H1 (cell line): ENCODE results near the gene CAPG. TPM values are rescaled to one million over a fixed set of nuclear protein-coding genes. Genes with fewer than 3 reads are reported as not detected.

Source experiments
- CTCF ChIA-PET: fragments of 300-600 bp; sonication (Branson Sonifier 250); formaldehyde crosslinking; loops from one replicate; lab custom pipeline; 2021; ENCODE audit not compliant: partially characterized antibody; lab: Charles Lee
- POLR2A ChIA-PET: fragments of 300-600 bp; sonication (Branson Sonifier 250); formaldehyde crosslinking; loops from one replicate; lab custom pipeline; 2021; ENCODE audit warnings: inconsistent platforms; ENCODE audit not compliant: partially characterized antibody; lab: Charles Lee
- DNase-seq, 2 experiments: peaks; one replicate each; pipeline versions ENCODE4 v3.0.0 to v3.0.0-alpha.2; 2010 to 2022; ENCODE audit warnings: low spot score in 2 of 2, low read depth in 1 of 2, mixed read lengths in 1 of 2
- FAIRE-seq: peaks from 2 replicates; lab custom pipeline; 2011; peaks lifted over from hg19 to GRCh38; lab: Jason Lieb, UNC
- H2AFZ ChIP-seq: 2 replicates; pipeline ENCODE4 v1.8.1; 2012; ENCODE audit warnings: low read length, inconsistent platforms
- H2AK5ac ChIP-seq: 2 replicates; pipeline ENCODE4 v1.6.1; 2013; ENCODE audit warnings: low read depth, low read length
- H2BK120ac ChIP-seq: replicated peaks from 2 replicates; pipeline ENCODE3; 2013; ENCODE audit warnings: low read depth, low read length, inconsistent platforms
- H2BK12ac ChIP-seq: 2 replicates; pipeline ENCODE4 v1.6.1; 2013; ENCODE audit warnings: low read depth, low read length
- H2BK15ac ChIP-seq: 2 replicates; pipeline ENCODE4 v1.6.1; 2013; ENCODE audit warnings: low read length
- H2BK20ac ChIP-seq: 2 replicates; pipeline ENCODE4 v1.6.1; 2013; ENCODE audit warnings: low read length
- H2BK5ac ChIP-seq: 2 replicates; pipeline ENCODE4 v1.6.1; 2013; ENCODE audit warnings: low read depth, low read length
- H3K14ac ChIP-seq: 2 replicates; pipeline ENCODE4 v1.6.1; 2013; ENCODE audit warnings: inconsistent platforms; ENCODE audit not compliant: insufficient read length
- H3K18ac ChIP-seq: 2 replicates; pipeline ENCODE4 v1.6.1; 2013; ENCODE audit warnings: low read length; ENCODE audit errors: extremely low read depth
- H3K23ac ChIP-seq: 2 replicates; pipeline ENCODE4 v1.6.1; 2013; ENCODE audit warnings: inconsistent platforms; ENCODE audit not compliant: insufficient read length
- H3K23me2 ChIP-seq: 2 replicates; pipeline ENCODE4 v1.6.1; 2013; ENCODE audit warnings: low read depth, low read length
- H3K27ac ChIP-seq: 2 replicates; pipeline ENCODE4 v1.6.1; 2011; ENCODE audit warnings: low read depth, low read length, inconsistent platforms
- H3K27me3 ChIP-seq, 4 experiments: replicated peaks in 1 of 4; 1 replicate in 1 of 4; 2 replicates in 3 of 4; pipeline versions ENCODE4 v1.6.1 to v1.8.1; 2011 to 2013; ENCODE audit warnings: low read length in 3 of 4, mild to moderate bottlenecking in 3 of 4, inconsistent platforms in 2 of 4, mixed read lengths in 2 of 4, moderate library complexity in 1 of 4; ENCODE audit not compliant: control insufficient read depth in 3 of 4, insufficient read depth in 3 of 4; ENCODE audit errors: extremely low read depth in 1 of 4
- H3K36me3 ChIP-seq, 4 experiments: 2 replicates each; pipeline versions ENCODE4 v1.6.1 to v1.8.1; 2011 to 2013; ENCODE audit warnings: mild to moderate bottlenecking in 4 of 4, low read length in 3 of 4, moderate library complexity in 2 of 4, control low read depth in 1 of 4, inconsistent platforms in 1 of 4; ENCODE audit not compliant: insufficient read depth in 4 of 4, control insufficient read depth in 2 of 4
- H3K4ac ChIP-seq: replicated peaks from 2 replicates; pipeline ENCODE3; 2013; ENCODE audit warnings: low read length, low read depth, mixed read lengths, inconsistent platforms; ENCODE audit not compliant: insufficient read length
- H3K4me1 ChIP-seq, 4 experiments: replicated peaks in 1 of 4; 1 replicate in 1 of 4; 2 replicates in 3 of 4; pipeline versions ENCODE4 v1.6.1 to v1.8.1; 2011 to 2013; ENCODE audit warnings: low read length in 3 of 4, inconsistent platforms in 2 of 4, mixed read lengths in 1 of 4; ENCODE audit not compliant: insufficient read depth in 4 of 4, control insufficient read depth in 3 of 4
- H3K4me2 ChIP-seq, 2 experiments: 2 replicates each; pipeline versions ENCODE4 v1.6.1 to v1.8.1; 2011 to 2013; ENCODE audit warnings: low read depth in 2 of 2, low read length in 2 of 2, control low read depth in 1 of 2, inconsistent platforms in 1 of 2, mild to moderate bottlenecking in 1 of 2; ENCODE audit not compliant: insufficient read depth in 1 of 2
- H3K4me3 ChIP-seq, 4 experiments: fragments of 200-600, 300-600 bp in 1 of 4; sonication (generic), shearing (Covaris generic), sonication (Bioruptor Twin) in 1 of 4; 2 replicates each; pipeline versions ENCODE4 v1.5.1 to v1.8.1; 2011 to 2016; ENCODE audit warnings: low read length in 4 of 4, low read depth in 3 of 4, control low read depth in 2 of 4, inconsistent platforms in 2 of 4, mild to moderate bottlenecking in 2 of 4, mixed read lengths in 1 of 4, moderate library complexity in 1 of 4; ENCODE audit not compliant: insufficient read depth in 2 of 4; ENCODE audit errors: extremely low read depth in 1 of 4
- H3K56ac ChIP-seq: replicated peaks from 2 replicates; pipeline ENCODE3; 2013; ENCODE audit warnings: low read depth, mild to moderate bottlenecking, mixed read lengths, low read length, inconsistent platforms; ENCODE audit not compliant: insufficient read length
- H3K79me1 ChIP-seq: 2 replicates; pipeline ENCODE4 v1.6.1; 2013; ENCODE audit warnings: low read depth, low read length, control low read depth
- H3K79me2 ChIP-seq, 2 experiments: 2 replicates each; pipeline versions ENCODE4 v1.6.1 to v1.8.1; 2012 to 2013; ENCODE audit warnings: low read length in 2 of 2, mild to moderate bottlenecking in 2 of 2, inconsistent platforms in 1 of 2; ENCODE audit not compliant: insufficient read depth in 2 of 2, control insufficient read depth in 1 of 2
- H3K9ac ChIP-seq, 4 experiments: replicated peaks in 1 of 4; 1 replicate in 1 of 4; 2 replicates in 3 of 4; pipeline versions ENCODE4 v1.6.1 to v1.8.1; 2011 to 2013; ENCODE audit warnings: low read depth in 3 of 4, low read length in 3 of 4, control low read depth in 2 of 4, mild to moderate bottlenecking in 2 of 4, moderate library complexity in 2 of 4, inconsistent platforms in 1 of 4; ENCODE audit errors: extremely low read depth in 1 of 4
- H3K9me3 ChIP-seq, 2 experiments: 2 replicates each; pipeline versions ENCODE4 v1.6.1 to v1.8.1; 2012 to 2013; ENCODE audit warnings: mild to moderate bottlenecking in 2 of 2, moderate library complexity in 2 of 2, control low read depth in 1 of 2, inconsistent platforms in 1 of 2, low read depth in 1 of 2, low read length in 1 of 2, mixed read lengths in 1 of 2; ENCODE audit not compliant: insufficient read depth in 2 of 2
- H4K20me1 ChIP-seq, 2 experiments: replicated peaks in 1 of 2; 2 replicates each; pipeline versions ENCODE3 to v1.8.1; 2011 to 2013; ENCODE audit warnings: inconsistent platforms in 2 of 2, low read length in 2 of 2, mild to moderate bottlenecking in 1 of 2; ENCODE audit not compliant: insufficient read depth in 2 of 2, control insufficient read depth in 1 of 2
- H4K5ac ChIP-seq: 2 replicates; pipeline ENCODE4 v1.6.1; 2013; ENCODE audit warnings: low read length, low read depth, mixed read lengths, inconsistent platforms; ENCODE audit not compliant: insufficient read length
- H4K8ac ChIP-seq: 2 replicates; pipeline ENCODE4 v1.8.0; 2013; ENCODE audit warnings: mild to moderate bottlenecking, moderate library complexity, low read length, inconsistent platforms; ENCODE audit not compliant: insufficient read depth; ENCODE audit errors: extremely low read depth
- H4K91ac ChIP-seq: replicated peaks from 2 replicates; pipeline ENCODE3; 2013; ENCODE audit warnings: low read length, mixed read lengths, inconsistent platforms; ENCODE audit not compliant: insufficient read length
- CTBP2 ChIP-seq: IDR thresholded peaks from 2 replicates; pipeline ENCODE4 v1.7.0; 2011; ENCODE audit warnings: borderline replicate concordance, mild to moderate bottlenecking, moderate library complexity, mixed read lengths, low read length; ENCODE audit not compliant: insufficient read depth, insufficient read length
- WGBS, 2 experiments: shearing (Covaris generic) in 1 of 2; methylation state at CpG; one replicate each; pipeline versions ENCODE4 v1.1.6 to v1.1.7; 2013 to 2015; ENCODE audit warnings: low lambda C conversion rate in 2 of 2, mixed read lengths in 2 of 2, inconsistent platforms in 1 of 2, low coverage in 1 of 2, missing lambda C conversion rate in 1 of 2; ENCODE audit not compliant: insufficient replicate concordance in 2 of 2, insufficient coverage in 1 of 2, insufficient read length in 1 of 2; ENCODE audit errors: extremely low coverage in 1 of 2, missing lambda C conversion rate in 1 of 2; 5-methylcytosine and 5-hydroxymethylcytosine counted together
- polyA plus RNA-seq, 7 experiments: library from polyadenylated mRNA; depleted of rRNA in 3 of 7; stranded (reverse) in 5 of 7; unstranded in 2 of 7; fragments of >200 nt in 5 of 7; fragments of 200-250 nt in 2 of 7; gene quantifications; 1 replicate in 5 of 7; 2 replicates in 1 of 7; 4 replicates in 1 of 7; pipeline versions ENCODE4 v1.2.1 to v1.2.3, GENCODE V29; 2011 to 2013; ENCODE audit warnings: missing spikeins in 2 of 7, mixed read lengths in 2 of 7
- total RNA-seq: library from RNA; stranded (reverse); fragmentation: NEBNext Ultra II Directional; extraction: Animal tissue kit (Norgen Biotek cat#: 25700); gene quantifications from 2 replicates; pipeline ENCODE4 v1.2.1, GENCODE V29; 2021

Gene CAPG
- total and polyA plus RNA-seq, 2 of the 8 experiments (the other 6 are each of a cell fraction or from before 2014, with no cell fraction given) = 80.5 to 89.0 TPM

DNA sequence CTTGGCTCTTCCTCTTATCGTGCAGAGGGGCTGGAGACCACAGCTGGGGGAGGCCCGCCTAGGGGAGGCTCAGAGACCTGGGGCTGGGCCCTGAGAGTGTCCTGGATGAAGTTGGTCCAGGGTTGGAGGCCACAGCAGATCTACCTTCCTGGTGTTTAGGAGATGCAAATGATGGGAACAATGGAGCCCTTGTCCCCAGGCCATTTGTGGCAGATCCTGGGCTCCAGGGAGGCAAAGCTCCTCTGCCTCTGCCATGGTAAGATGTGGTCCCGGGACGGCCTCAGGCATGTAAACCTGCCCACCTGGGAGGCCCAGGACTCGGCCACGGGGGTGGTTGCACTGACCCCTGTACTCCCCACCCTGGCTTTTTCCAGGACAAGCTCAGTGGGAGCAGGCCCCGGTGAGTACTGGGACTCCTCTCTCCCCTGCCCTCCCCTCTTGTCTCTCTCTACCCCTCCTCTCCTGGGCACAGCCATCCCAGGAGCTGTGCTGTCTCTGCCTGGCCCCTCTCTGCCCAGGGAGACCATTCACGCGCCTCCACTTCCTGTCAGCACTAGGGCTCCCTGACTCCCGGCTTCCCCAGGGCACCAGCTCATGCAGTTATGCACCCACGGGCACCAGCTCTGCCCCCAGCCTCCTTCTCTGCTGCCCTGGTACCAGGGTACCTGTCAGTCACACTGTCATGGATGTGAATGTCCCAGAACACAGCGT, 19.2 kb upstream of the CAPG start:
- H4K8ac ChIP-seq = no peak overlapping the region; the same call in none of the 2 replicates
- peak overlapping the region; percentile 9 for H4K91ac ChIP-seq
- H3K27ac ChIP-seq = no peak overlapping the region
- FAIRE-seq = no peak
- no peak overlapping the region for H2BK120ac ChIP-seq
- H3K14ac ChIP-seq = no peak overlapping the region
- H3K9ac ChIP-seq = no peak overlapping the region
- H2BK15ac ChIP-seq = no peak overlapping the region
- H3K27me3 ChIP-seq = peaks cover 0 to 6% (median 2%) of the 10 kb centered on the region in 4 experiments; a peak in 3 of 7 replicates
- ChIA-PET POLR2A (interaction anchor here (0.9 to 55.3 kb wide), 7 partner anchors 8 to 118 kb away, joined by 3 to 1889 read pairs (median 4); partner anchors contain the start of genes ELMOD3, GGCX, MAT2A and RETSAT), CTCF (interaction anchor here (1.1 to 15.1 kb wide), 13 partner anchors 8 to 123 kb away, joined by 3 to 259 read pairs (median 4); partner anchors contain the start of genes MAT2A and SH2D6)
- 80% methylated on average over 12 of the region's 12 CpGs; no CpG with 5 or more reads in 1 of the 2 experiments for WGBS, 2 experiments
- no peak overlapping the region; a peak in 1 of 4 replicates for H3K4me2 ChIP-seq
- 0 out of 2 replicates have a peak overlapping the region, but pooled peaks have one; percentile 9 for H3K18ac ChIP-seq
- H2BK5ac ChIP-seq = peak overlapping the region; percentile 3; the same call in 1 of the 2 replicates
- no peaks in the 10 kb centered on the region for H3K79me1 ChIP-seq
- H4K20me1 ChIP-seq = no peaks in the 10 kb centered on the region
- H3K36me3 ChIP-seq = no peaks in the 10 kb centered on the region
- DNase-seq = no peak
- H4K5ac ChIP-seq = no peak overlapping the region
- no peaks in the 10 kb centered on the region for H3K9me3 ChIP-seq
- no peak for TF ChIP-seq CTBP2
- no peak overlapping the region for H2BK20ac ChIP-seq
- H3K4ac ChIP-seq = no peak overlapping the region
- H3K4me1 ChIP-seq = peaks cover 0 to 47% (median 34%) of the 10 kb centered on the region in 4 experiments; a peak in 6 of 7 replicates
- no peak overlapping the region for H3K4me3 ChIP-seq
- 0 out of 2 replicates have a peak, but pooled peaks cover 3% of the 10 kb centered on the region for H3K23me2 ChIP-seq
- H2AK5ac ChIP-seq = no peak overlapping the region
- H3K23ac ChIP-seq = no peak overlapping the region
- no peak overlapping the region for H2AFZ ChIP-seq
- no peak overlapping the region for H3K56ac ChIP-seq
- no peak overlapping the region; the same call in 1 of the 2 replicates for H2BK12ac ChIP-seq
- H3K79me2 ChIP-seq = no peaks in the 10 kb centered on the region
